ENCODE results near the gene TNFAIP3.
"Not testable (repeated sequence)": the region's sequence is repeated elsewhere in the genome, so short reads cannot be mapped to it uniquely, and the experiment has no call there.

Gene TNFAIP3

DNA sequence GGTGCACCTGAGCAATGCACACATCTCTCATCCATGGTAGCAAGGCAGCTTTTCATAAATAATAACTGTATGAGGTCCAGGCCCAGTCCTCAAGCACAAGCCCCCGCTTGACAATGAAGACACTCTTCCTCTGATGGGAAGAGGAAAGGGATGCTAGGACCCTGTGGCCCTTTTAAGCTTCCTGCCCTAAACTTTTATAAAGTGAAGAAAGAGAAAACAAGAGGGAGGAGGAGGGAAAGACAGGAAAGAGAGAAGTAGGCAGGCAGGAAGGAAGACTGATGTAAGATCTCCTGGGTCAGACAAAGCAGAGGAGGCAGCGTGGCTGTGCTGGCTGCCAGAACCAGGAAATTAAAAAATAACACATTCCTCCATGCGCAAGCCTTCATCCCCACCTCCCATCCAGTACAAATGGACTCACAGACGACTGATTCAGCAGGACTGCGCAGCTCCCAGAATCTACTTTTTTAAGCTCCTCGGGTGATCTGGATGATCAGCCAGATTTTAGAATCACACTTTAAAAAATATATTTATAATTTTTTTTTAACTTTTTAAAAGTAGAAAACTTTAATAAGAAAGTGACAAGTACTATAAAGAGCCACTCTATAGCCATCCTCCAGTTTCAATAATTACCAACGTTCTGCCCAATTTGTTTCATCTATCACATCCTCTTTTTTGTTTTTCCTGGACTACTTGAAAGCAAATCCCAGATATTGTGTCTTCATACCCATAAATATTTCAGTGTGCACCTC is 16.5 kb downstream of the TNFAIP3 start:
- TF ChIP-seq ZNF274 (IDR thresholded peaks at IDR 0.05; ENCODE audit: low read depth, low read length) = no peak
- H3K4me3 ChIP-seq (ENCODE audit: low read length) = no peak overlapping the region

DNA sequence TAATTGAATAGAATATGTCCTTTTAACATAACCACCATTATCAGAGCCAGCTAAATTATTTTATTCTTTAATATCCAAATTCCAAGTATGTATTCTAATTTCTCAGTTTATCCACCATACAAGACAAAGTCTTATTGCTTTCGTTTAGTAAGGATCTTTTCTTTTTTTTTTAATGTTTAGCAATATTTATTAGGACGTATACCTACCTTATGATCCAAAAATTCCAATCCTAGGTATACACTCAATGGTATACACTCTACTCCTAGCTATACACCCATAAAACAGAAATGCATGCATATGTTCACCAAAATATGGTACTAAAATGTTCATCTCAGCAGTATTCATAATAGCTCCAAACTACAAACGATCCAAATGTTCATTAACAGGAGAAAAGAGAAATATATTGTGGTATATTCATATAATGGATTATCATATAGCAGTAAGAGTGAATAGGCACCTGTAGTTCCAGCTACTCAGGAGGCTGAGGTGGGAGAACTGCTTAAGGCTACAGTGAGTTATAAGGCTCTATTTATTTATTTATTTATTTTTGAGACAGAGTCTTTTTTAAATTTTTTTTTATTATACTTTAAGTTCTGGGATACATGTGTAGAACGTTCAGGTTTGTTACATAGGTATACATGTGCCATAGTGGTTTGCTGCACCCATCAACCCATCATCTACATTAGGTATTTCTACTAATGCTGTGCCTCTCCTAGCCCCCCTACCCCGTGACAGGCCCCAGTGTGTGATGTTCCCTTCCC is 17.3 kb downstream of the TNFAIP3 start:
- no peak for TF ChIP-seq ZNF274 (IDR thresholded peaks at IDR 0.05; ENCODE audit: low read depth, low read length)
- no peak overlapping the region for H3K4me3 ChIP-seq (ENCODE audit: low read length)

DNA sequence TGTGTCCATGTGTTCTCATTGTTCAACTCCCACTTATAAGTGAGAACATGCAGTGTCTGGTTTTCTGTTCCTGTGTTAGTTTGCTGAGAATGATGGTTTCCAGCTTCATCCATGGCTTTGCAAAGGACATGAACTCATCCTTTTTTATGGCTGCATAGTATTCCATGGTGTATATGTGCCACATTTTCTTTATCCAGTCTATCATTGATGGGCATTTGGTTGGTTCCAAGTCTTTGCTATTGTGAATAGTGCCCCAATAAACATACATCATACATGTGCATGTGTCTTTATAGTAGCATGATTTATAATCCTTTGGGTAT is 17.8 kb downstream of the TNFAIP3 start:
- H3K4me3 ChIP-seq (ENCODE audit: low read length) = not testable (repeated sequence)

DNA sequence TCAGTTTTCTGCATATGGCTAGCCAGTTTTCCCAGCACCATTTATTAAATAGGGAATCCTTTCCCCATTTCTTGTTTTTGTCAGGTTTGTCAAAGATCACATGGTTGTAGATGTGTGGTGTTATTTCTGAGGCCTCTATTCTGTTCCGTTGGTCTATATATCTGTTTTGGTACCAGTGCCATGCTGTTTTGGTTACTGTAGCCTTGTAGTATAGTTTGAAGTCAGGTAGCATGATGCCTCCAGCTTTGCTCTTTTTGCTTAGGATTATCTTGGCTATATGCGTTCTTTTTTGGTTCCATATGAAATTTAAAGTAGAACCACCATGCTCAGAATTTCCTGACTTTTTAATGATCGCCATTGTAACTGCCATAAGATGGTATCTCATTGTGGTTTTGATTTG is 19.2 kb downstream of the TNFAIP3 start:
- H3K4me3 ChIP-seq (ENCODE audit: low read length) = not testable (repeated sequence)

DNA sequence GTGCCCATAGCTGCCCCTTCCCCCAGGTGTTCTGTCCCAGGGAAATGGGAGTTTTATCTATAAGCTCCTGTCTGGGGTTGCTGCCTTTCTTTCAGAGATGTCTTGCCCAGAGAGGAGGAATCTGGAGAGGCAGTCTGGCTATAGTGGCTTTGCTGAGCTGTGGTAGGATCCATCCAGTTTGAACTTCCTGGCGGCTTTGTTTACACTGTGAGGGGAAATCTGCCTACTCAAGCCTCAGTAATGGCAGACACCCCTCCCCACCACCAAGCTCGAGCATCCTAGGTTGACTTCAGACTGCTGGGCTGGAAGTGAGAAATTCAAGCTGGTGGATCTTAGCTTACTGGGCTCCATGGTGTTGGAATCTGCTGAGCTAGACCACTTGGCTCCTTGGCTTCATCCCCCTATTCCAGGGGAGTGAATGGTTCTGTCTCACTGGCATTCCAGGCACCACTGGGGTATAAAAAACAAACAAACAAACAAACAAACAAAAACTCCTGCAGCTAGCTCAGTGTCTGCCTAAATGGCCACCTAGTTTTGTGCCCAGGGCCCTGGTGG is 24.0 kb downstream of the TNFAIP3 start:
- H3K4me3 ChIP-seq (ENCODE audit: low read length) = no peak overlapping the region
- no peak for TF ChIP-seq ZNF274 (IDR thresholded peaks at IDR 0.05; ENCODE audit: low read depth, low read length)

DNA sequence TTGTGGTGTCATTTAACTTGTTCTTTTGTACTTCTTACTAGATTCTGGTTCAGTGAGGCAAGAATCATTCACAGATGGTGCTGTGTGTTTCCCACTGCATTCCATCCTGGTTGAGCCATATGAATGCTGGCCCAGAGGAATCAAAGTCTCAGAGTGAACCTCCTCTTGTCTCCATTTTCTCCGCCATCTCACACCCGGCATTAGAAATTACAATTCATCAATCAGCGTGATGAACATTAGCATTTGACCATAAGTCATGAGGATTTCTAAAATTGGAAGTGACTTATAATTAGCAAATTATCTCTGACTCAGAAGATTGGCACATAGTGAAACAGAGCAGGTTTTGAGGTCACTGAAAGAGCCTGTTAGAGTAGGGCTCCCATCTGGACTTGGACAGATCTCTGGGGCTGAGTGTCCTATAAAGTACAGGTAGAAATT is 25.2 kb downstream of the TNFAIP3 start:
- H3K4me3 ChIP-seq (ENCODE audit: low read length) = no peak overlapping the region
- TF ChIP-seq ZNF274 (IDR thresholded peaks at IDR 0.05; ENCODE audit: low read depth, low read length) = no peak

DNA sequence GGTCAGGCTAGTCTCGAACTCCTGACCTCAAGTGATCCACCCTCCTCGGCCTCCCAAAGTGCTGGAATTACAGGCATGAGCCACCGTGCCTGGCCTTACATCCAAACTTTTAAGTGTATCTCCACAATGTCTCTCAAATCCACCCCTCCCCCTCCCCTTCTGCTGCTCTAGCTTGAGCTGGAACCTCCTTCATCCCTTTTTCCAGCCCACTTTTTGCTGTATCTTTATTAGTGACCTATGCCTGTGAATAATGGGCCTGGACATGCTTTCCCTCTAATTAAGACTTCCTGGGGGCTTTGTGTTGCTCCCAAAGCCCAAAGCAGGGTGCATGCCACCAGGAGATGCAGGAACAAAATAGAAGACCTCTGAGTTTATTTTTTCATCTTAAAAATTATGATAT is 26.1 kb downstream of the TNFAIP3 start:
- no peak for TF ChIP-seq ZNF274 (IDR thresholded peaks at IDR 0.05; ENCODE audit: low read depth, low read length)
- H3K4me3 ChIP-seq (ENCODE audit: low read length) = no peak overlapping the region

DNA sequence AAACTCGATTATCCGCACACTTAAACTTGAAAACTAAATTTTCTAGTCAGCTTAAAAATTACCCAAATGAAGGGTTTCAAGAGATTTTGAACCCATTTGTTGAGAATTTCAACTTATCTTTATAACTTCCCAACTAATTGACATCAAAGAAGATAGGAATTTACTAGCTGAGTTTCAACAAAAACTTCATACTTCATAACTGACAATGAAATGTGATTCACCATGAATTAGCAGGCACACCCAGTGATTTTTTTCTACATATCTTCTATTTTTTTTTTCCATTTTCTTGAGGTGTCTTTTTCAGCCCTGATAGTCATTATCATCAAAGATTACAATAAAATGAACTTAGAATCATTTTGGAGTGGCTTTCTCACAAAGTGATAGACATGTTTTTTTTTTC is 26.7 kb downstream of the TNFAIP3 start:
- H3K4me3 ChIP-seq (ENCODE audit: low read length) = no peak overlapping the region
- TF ChIP-seq ZNF274 (IDR thresholded peaks at IDR 0.05; ENCODE audit: low read depth, low read length) = no peak

DNA sequence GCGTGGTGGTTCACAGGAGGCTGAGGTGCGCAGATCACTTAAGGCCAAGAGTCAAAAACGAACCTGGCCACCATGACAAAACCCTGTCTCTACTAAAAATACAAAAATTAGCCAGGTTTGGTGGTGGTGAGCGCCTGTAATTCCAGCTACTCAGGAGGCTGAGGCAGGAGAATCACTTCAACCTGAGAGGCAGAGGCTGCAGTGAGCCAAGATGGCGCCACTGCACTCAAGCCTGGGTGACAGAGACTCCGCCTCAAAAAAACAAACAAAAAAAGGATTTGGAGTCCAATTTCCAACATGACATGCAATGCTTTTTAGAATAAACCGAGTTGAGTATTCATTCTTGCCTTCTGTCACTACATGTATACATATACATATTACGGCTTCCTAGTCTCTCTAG is 27.3 kb downstream of the TNFAIP3 start:
- H3K4me3 ChIP-seq (ENCODE audit: low read length) = not testable (repeated sequence)

DNA sequence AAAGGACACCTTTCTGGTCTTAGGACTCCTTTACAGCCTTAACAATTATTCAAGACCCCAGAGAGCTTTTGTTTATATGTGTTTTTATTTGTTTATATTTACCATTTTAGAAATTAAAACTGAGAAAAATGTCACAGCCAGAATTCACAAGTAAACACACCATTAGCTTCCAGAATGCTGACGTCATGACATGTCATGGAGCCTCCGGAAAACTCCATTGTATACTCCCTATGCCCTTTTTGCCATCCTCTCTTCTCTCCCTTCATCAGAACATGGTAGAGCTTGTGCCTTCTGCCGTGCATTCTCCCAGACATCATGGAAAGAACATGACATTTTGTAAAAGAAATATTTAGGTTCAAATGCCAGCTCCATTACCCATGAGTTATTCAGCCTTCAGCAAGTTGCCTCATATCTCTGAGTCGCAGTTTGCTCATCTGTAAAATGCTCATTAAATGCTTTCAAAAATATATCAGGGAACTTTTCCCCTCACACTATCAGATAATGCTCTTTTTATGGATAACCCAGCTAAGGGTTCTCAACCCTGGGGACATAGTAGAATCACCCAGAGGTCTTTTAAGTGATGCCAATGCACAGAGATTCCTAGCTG is 27.8 kb downstream of the TNFAIP3 start:
- no peak for TF ChIP-seq ZNF274 (IDR thresholded peaks at IDR 0.05; ENCODE audit: low read depth, low read length)
- no peak overlapping the region for H3K4me3 ChIP-seq (ENCODE audit: low read length)

DNA sequence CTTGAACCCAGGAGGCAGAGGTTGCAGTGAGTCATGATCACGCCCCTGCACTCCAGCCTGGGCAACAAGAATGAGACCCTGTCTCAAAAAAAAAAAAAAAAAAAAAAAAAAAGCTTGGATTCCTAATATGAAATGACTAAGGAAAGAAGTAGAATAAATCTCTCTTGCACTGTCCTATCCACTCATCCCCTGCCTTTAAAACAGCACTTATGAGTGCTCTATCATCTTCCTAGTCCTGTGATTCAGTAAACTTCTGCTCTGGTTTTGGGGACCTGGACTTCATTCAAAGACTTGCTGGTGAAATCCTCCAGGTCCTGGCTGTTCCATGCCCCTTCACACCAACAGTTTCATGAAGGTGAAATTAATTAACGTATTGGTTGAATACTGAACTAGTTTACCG is 29.6 kb downstream of the TNFAIP3 start:
- TF ChIP-seq ZNF274 (IDR thresholded peaks at IDR 0.05; ENCODE audit: low read depth, low read length) = no peak
- no peak overlapping the region for H3K4me3 ChIP-seq (ENCODE audit: low read length)

DNA sequence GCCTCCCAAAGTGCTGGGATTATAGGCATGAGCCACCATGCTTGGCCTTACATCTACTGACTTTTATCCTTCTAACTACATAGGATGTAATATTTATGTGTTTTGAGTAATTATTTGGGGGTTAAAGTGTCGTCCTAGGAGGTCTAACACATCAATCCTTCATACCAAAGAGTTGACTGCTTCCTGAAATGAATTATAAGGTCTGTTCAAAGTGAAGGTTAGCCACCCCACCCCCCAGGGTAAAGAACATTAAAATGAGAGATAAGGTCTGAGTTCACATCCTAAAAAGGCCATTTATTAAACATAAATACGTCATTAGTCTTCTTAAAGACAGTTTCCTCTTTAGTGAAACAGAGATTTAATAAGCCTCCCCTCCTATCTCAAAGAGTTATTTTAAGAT is 33.8 kb downstream of the TNFAIP3 start:
- H3K4me3 ChIP-seq (ENCODE audit: low read length) = no peak overlapping the region
- TF ChIP-seq ZNF274 (IDR thresholded peaks at IDR 0.05; ENCODE audit: low read depth, low read length) = no peak

DNA sequence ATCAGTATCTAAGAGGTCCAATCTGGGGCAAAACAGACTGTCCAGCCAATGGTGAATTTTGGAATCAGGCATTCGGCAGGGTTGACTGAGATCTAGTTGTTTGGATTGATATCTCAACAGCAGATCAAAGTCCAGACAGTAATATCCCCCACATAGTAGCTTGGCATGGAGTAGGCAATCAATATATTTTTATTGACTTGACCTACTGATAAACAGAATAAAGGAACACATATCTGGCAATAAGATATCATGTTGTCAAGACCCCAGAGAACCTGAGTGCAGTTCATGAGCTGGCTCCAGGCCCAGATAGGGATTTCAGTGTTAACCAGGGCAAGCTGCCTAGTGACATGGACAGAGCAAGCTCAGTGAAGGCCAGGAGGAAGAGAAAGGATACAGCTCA is 34.4 kb downstream of the TNFAIP3 start:
- no peak for TF ChIP-seq ZNF274 (IDR thresholded peaks at IDR 0.05; ENCODE audit: low read depth, low read length)
- H3K4me3 ChIP-seq (ENCODE audit: low read length) = no peak overlapping the region

DNA sequence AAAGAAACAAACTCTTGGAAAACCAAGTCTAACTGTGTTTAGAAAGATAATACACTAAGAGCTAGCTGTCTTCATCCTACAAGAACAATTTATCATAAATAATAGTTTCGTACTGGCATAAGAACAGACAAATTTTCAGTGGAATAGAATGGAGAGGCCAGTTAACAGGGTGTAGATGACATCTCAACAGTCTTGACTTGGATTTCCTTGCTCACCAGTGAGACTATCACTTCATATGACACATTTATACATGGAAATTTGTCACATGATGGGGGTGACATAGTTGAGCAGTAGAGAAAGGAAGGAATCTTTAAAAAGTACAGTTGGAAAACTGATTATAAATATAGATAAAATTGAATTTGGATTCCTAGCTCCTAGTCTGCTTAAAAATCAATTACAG is 35.6 kb downstream of the TNFAIP3 start:
- TF ChIP-seq ZNF274 (IDR thresholded peaks at IDR 0.05; ENCODE audit: low read depth, low read length) = no peak
- H3K4me3 ChIP-seq (ENCODE audit: low read length) = no peak overlapping the region

DNA sequence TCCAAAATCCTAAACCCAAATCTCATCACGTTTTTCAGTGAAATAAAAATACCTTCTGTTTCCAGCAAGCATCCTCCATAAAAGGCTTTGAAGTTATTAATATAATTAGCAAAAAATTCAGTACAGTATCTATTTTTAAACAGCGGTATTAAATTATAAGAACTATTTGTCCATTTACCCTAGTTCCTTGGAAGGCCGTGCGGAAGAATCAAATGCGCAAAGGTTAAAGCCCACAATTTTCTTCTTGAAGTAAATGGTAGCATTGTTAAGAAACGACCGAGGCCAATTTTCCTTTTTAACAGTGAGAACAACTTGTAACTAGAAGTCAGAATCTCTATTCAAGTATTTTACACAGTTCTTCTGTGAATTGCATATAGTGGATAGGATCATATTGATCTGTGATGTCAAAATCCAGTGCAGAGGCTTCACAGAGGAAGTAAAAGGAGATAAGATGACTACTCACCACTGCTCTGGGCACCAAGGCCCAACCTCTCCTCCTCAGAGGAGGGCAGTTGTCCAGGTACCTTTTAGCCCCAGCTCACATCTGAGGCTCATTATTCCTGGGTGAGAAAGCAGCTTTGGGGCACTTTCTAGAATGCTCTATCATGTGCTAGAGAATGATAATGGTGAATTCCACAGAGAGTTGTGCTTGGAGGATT is 36.3 kb downstream of the TNFAIP3 start:
- no peak for TF ChIP-seq ZNF274 (IDR thresholded peaks at IDR 0.05; ENCODE audit: low read depth, low read length)
- H3K4me3 ChIP-seq (ENCODE audit: low read length) = no peak overlapping the region
